ENCODE data around the gene CCDC91.

GRCh38 chr12:28184375-28184774 is 5.9 kb upstream of the CCDC91 start:
- TF ChIP-seq, protein P1, sequence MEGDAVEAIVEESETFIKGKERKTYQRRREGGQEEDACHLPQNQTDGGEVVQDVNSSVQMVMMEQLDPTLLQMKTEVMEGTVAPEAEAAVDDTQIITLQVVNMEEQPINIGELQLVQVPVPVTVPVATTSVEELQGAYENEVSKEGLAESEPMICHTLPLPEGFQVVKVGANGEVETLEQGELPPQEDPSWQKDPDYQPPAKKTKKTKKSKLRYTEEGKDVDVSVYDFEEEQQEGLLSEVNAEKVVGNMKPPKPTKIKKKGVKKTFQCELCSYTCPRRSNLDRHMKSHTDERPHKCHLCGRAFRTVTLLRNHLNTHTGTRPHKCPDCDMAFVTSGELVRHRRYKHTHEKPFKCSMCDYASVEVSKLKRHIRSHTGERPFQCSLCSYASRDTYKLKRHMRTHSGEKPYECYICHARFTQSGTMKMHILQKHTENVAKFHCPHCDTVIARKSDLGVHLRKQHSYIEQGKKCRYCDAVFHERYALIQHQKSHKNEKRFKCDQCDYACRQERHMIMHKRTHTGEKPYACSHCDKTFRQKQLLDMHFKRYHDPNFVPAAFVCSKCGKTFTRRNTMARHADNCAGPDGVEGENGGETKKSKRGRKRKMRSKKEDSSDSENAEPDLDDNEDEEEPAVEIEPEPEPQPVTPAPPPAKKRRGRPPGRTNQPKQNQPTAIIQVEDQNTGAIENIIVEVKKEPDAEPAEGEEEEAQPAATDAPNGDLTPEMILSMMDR (optimal IDR thresholded peaks at IDR 0.05 in 1 of 3, IDR thresholded peaks at IDR 0.05 in 1 of 3, conservative IDR thresholded peaks at IDR 0.05 in 1 of 3; ENCODE audit: extremely low read depth in 1 of 3, insufficient read depth in 2 of 3, low read length in 3 of 3) = no peak
- TF ChIP-seq EZH2 (IDR thresholded peaks at IDR 0.05; ENCODE audit: low read length) = no peak
